Measurements from ENCODE around the gene PKNOX1. TPM values are rescaled to one million over a fixed set of nuclear protein-coding genes. Genes with fewer than 3 reads are reported as not detected.

The PKNOX1 gene
- total and polyA plus RNA-seq, 2 of the 13 experiments (the other 11 are each of a cell fraction or from before 2014, with no cell fraction given) = 7.9 to 16.2 TPM

GRCh38 chr21:42989816-42990650, 15.7 kb downstream of the PKNOX1 start (continued):
- TF ChIP-seq, protein P1, sequence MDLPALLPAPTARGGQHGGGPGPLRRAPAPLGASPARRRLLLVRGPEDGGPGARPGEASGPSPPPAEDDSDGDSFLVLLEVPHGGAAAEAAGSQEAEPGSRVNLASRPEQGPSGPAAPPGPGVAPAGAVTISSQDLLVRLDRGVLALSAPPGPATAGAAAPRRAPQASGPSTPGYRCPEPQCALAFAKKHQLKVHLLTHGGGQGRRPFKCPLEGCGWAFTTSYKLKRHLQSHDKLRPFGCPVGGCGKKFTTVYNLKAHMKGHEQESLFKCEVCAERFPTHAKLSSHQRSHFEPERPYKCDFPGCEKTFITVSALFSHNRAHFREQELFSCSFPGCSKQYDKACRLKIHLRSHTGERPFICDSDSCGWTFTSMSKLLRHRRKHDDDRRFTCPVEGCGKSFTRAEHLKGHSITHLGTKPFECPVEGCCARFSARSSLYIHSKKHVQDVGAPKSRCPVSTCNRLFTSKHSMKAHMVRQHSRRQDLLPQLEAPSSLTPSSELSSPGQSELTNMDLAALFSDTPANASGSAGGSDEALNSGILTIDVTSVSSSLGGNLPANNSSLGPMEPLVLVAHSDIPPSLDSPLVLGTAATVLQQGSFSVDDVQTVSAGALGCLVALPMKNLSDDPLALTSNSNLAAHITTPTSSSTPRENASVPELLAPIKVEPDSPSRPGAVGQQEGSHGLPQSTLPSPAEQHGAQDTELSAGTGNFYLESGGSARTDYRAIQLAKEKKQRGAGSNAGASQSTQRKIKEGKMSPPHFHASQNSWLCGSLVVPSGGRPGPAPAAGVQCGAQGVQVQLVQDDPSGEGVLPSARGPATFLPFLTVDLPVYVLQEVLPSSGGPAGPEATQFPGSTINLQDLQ (CRISPR knock-in tag; IDR thresholded peaks at IDR 0.05) = no peak
- TF ChIP-seq, protein P2, sequence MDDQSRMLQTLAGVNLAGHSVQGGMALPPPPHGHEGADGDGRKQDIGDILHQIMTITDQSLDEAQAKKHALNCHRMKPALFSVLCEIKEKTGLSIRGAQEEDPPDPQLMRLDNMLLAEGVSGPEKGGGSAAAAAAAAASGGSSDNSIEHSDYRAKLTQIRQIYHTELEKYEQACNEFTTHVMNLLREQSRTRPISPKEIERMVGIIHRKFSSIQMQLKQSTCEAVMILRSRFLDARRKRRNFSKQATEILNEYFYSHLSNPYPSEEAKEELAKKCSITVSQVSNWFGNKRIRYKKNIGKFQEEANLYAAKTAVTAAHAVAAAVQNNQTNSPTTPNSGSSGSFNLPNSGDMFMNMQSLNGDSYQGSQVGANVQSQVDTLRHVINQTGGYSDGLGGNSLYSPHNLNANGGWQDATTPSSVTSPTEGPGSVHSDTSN (CRISPR knock-in tag; IDR thresholded peaks at IDR 0.05; ENCODE audit: borderline replicate concordance) = no peak
- no peak for TF ChIP-seq PLRG1 (conservative IDR thresholded peaks at IDR 0.05)
- no peak for TF ChIP-seq HNF1A (IDR thresholded peaks at IDR 0.05; ENCODE audit: low read depth)
- TF ChIP-seq HNF1A (CRISPR knock-in tag; IDR thresholded peaks at IDR 0.05; ENCODE audit: borderline replicate concordance) = no peak
- TF ChIP-seq CHCHD3 (CRISPR knock-in tag; IDR thresholded peaks at IDR 0.05) = no peak
- TF ChIP-seq ELF1 (CRISPR knock-in tag; IDR thresholded peaks at IDR 0.05) = no peak
- TF ChIP-seq ZNF446 (CRISPR knock-in tag; IDR thresholded peaks at IDR 0.05) = no peak
